ENCODE measurements around the gene LRRC36.
"Not testable (repeated sequence)": the region's sequence is repeated elsewhere in the genome, so short reads cannot be mapped to it uniquely, and the experiment has no call there.

LRRC36 gene

DNA sequence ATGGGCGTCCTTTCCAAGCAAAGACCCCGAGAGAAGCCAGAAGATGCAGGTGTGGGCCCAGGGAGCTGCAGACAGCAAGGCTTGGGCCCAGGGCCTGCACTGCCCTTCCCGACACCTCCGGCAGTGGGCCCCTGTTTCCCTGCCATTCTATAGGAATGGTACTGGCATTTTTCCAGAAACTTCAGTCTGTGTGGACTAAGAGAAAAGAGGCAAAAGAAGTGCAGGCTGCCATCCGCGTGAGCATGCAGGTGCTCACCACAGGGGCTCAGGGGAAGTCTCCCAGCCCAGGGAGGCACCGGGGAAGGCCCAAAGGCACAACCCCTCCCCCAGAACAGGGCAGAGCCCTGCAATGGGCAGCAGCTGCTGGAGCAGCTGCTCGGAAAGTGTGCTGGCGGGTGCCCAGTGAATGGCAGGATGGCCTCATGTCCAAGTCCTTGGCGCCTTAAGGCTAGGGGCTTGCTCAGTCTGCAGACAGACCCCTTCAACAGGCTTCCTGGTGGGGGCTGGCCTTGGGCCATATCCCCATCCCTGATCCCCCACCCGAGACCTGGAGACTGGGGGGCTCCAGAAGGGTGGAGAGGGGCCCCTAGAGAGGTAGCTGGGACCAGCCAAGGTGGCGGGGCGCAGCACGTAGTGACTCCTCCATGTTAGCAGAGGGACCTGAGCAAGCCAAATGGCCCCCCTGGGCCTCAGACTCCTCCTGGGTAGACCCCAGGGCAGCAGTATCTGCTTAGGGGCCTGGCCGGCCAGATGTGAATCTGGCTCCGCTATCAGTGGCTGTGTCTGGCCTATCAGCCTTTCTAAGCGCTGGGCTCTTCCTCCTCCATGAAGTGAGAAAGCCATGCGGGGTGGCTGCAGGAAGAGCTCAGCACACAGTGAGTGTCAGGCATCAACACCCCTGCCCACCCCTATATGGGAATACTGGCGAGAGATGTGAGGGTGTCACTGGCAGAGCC lies 73.4 kb downstream of the LRRC36 start:
- H3K4me3 ChIP-seq (ENCODE audit: low read depth, low read length), result no peak overlapping the region

DNA sequence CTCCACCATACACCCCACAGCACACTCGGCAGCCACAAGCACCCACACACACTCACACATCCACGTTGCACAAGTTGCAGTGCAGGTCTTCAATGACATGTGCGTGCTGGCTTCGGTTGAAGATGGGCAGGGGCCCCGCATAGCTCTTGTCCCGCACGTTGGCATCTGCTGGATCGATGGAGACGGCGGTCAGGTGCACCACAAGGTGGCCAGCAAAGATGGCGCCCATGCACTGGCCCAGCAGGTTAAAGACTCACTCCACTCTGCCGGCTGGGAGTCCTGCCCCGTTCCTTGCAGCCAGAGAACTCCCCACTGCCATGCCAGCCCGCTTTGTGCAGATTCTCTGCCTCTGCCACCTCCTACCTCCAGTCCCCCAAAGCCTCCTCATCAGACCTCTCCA lies 74.3 kb downstream of the LRRC36 start:
- no peak overlapping the region for H3K4me3 ChIP-seq (ENCODE audit: low read depth, low read length)

DNA sequence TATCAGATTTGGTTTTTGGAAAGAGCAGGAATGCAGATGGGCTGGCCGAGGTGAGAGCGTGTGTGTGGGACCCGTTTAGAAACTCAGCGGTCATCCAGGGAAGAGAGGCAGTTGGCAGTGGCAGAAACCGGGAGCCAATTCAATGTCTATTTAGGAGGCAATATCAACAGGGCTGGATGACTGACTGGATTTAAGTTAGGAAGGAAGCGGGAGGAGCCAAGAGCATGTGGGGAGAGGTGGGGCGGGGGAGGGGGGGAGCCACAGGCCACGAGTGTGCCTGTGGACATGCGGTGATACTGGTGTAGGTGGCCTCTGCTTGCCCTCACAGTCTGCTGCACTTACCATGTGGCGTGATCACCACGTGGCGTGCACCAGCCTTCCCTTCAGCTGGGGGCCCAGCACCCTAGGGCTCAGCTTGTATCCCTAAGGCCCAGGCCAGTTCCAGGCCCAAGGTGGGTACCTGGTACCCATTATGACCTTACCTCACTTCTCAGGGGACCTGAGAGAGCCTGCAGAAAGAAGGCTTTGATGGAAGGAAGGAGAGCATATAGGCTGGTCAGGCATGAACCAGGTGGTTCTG lies 77.5 kb downstream of the LRRC36 start:
- H3K4me3 ChIP-seq (ENCODE audit: low read depth, low read length), result no peak overlapping the region

GRCh38 chr16:67404740-67405226 lies 78.2 kb downstream of the LRRC36 start:
- H3K4me3 ChIP-seq (ENCODE audit: low read depth, low read length), result no peak overlapping the region

GRCh38 chr16:67405336-67405735 lies 78.7 kb downstream of the LRRC36 start:
- H3K4me3 ChIP-seq (ENCODE audit: low read depth, low read length), result no peak overlapping the region

DNA sequence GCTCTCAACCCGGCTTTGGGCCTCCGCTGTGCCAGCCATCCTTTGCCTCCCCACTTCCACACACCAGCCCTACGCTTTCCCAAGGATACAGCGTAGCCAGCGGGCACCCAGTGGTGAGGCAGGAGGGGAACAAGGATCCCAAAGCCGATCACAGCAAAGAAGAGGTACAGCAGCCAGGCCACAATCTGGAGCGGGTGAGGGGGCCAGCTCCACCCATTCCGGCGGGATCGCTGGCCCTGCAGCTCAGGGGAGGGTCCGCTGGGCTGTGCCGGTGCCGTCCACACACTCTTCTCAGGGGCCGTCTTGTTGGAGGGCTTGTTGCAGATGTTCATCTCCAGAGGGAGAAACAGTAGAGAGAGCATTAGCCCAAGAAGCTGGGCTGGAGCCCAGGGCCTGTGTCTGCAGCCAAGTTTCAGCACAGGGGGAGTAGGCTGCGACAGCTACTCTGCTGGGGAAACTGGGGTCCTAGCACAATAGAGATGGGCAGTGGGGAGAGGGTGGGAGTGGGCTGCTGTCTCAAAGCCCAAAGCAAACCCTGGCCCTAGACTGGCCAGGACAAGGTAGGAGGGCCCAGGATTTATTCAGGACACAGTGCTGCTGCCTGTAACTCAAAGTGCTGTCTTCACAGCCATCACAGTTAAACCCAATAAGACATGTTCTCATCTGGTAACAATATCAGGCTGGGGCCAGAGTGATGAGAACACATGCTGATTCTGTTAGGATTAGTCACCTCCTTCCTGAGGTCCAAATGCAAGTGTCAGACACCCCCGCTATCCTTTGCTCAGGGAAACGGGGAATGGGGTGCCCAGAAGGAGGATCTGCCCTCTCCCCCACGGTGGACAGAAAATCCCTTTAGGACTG lies 79.7 kb downstream of the LRRC36 start:
- H3K4me3 ChIP-seq (ENCODE audit: low read depth, low read length), result no peak overlapping the region

- no peak overlapping the region for H3K4me3 ChIP-seq (ENCODE audit: low read depth, low read length)
Measured at GRCh38 chr16:67407176-67407787, 80.7 kb downstream of the LRRC36 start.

DNA sequence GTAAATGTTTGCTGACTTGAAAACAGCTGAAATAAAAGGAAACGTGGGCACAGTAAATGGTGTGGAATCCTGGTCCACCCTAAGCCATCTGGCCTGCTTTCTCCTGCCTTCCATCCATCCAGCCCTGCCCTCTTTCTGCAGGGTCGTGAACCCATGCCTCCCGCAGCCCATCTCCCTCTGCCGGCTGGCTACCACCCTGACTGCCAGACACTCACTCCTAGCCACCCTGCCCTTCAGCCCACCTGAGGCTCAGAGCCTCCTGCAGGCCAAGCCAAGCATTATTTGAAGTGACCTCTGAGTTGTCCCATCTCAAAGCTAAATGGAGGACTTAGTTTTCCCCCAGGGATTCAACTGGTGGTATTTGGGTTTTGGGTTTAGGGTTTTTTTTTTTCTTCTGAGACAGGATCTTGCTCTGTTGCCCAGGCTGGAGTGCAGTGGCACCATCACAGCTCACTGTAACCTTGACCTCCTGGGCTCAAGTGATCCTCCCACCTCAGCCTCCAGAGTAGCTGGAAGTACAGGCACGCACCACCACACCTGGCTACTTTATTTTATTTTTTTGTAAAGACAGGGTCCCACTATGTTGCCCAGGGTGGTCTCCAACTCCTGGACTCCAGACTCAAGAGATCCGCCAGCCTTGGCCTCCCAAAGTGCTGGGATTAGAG lies 81.3 kb downstream of the LRRC36 start:
- H3K4me3 ChIP-seq (ENCODE audit: low read depth, low read length), result no peak overlapping the region

DNA sequence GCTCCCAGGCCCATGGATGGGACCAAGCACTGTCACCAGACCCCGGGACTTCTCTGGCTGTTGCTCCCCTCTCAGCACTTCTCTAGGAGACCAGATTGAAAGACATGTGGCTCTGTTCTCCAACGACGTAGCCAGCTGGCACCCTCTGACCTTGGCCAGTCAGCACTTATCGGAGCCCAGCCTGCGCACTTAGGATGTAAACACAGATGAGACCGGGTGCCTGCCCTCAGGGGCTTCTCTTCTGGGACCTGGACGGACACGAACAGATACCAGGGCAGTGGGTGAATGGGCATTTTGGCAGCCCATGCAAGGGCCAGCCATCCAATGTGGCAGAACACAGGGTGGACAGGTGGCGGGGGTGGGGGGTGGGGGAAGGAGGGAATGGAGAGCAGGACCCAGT lies 83.0 kb downstream of the LRRC36 start:
- no peak overlapping the region for H3K4me3 ChIP-seq (ENCODE audit: low read depth, low read length)

DNA sequence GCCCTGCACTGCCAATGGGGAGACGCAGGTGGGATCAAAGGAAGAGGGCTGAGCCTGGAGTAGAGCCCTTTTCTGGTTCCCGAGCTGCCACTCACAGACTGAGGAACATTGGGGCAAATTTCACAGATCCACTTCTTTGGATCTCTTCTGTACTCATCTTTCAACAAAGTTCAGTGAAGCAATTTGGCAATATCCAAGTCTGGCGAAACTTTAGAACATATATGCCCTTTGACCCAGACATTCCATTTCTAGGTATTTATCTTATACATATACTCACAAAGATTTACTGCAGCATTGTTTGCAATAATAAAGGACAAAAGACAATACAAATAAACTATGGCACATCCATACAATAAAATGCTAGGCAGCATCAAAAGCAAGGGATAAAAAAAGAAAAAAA lies 84.7 kb downstream of the LRRC36 start:
- H3K4me3 ChIP-seq (ENCODE audit: low read depth, low read length), result no peak overlapping the region

GRCh38 chr16:67412294-67412693 lies 85.7 kb downstream of the LRRC36 start:
- no peak overlapping the region for H3K4me3 ChIP-seq (ENCODE audit: low read depth, low read length)

DNA sequence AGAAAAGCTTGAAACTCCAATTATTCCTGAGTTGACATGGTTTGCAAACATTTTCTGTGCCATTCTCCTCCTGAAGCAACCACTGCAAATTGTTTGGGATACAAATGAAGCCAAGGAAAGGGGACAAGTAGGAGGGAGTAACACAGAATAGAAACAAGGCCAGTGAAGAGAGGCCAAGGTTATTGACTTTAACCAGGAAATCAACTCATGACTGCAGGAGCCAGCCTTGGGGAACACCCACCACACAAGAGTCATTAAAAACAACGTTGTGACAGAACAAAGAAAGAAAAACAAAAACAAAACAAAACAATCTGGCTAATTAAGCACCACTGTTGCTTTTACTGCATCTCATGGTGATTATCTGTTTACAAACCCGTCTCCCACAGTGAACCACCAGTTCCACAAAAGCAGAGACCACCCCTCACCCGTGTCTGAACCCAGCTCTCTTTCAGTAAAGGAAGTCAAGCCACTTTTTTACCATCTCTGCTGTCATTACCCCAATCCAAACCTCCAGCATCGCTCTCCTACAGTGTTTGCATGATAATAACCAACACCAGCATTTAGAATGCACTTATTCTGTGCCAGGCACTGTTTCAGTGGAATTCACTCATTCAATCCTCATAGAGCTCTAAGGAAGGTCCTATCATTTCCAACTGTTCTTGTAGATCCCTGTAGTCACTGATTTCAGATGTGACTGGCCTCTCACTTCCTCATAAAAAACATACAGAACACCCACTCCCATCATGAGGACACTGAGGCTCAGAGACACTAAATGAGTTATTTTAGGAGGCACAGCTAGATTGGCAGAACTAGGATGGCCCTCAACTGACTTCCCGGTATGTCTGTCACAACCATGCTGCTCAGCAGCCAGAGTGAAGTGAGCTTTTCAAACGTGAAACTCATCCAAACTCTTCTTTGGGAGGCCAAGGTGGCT lies 87.6 kb downstream of the LRRC36 start:
- H3K4me3 ChIP-seq (ENCODE audit: low read depth, low read length), result no peak overlapping the region

- not testable (repeated sequence) for H3K4me3 ChIP-seq (ENCODE audit: low read depth, low read length)
Measured at GRCh38 chr16:67415421-67415820, 88.8 kb downstream of the LRRC36 start.

- H3K4me3 ChIP-seq (ENCODE audit: low read depth, low read length), result peak within 1 kb of the TSS; percentile 30
Measured at GRCh38 chr16:67415872-67416793, 89.5 kb downstream of the LRRC36 start, which contains the start of gene ZDHHC1. Gene ZDHHC1 (minus strand): TSS chr16:67416477. CDS start chr16:67407775, 8,702 bp downstream.

DNA sequence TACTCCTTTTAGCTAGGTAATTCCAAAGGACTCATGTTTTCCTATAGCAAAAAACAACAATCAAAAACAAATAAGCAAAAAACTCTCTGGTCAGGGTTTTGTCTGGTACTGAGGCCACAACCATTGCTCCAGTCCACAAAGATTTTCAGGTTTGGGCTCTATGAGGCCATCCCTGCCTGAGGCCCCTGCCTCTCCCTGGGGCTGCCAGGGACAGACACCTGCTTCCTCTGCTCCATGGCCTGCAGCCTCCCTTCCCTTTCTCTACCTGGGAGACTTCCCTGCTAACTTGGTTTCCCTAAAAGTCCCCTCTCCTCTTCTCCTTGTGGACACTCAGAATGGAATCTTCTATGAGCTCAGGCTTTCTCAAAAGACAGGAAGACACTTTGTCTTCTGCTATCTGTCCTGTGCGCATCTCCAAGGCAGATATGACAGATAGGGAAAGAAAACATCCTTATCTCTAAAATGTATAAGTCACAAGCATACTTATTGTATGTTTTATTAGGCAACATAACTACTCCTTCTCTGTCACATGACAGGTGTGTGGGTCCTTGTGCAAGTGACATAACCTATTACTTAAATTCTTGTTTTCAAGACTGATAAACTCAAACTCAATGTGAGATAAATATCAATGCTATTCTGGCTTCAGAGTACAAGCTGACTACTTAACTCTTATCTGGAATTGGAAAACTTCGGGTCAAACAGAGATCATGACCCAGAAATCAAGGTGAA lies 90.9 kb downstream of the LRRC36 start:
- no peak overlapping the region for H3K4me3 ChIP-seq (ENCODE audit: low read depth, low read length)

DNA sequence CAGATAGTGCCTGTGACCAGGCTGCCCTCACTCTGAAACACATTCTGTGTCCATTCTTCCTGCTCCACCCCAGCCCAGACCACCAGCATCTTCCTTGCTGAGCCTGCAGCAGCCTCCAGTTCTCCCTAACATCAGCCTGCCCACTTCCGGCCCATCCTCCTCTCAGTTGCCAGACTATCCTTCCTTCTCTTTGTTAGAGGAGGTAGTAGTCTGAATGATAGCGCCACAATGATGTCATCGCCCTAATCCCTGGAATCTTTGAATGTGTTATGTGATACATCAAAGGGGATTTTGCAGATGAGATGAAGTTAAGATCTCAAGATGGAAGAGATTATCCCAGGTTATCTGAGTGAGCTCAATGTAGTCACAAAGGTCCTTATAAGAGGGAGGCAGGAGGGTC lies 92.9 kb downstream of the LRRC36 start:
- H3K4me3 ChIP-seq (ENCODE audit: low read depth, low read length), result no peak overlapping the region

- no peak overlapping the region for H3K4me3 ChIP-seq (ENCODE audit: low read depth, low read length)
Measured at GRCh38 chr16:67419931-67420330, 93.3 kb downstream of the LRRC36 start.

Data from iPS-11a (cell line).